Subcutaneous abdominal adipose tissue (tissue), 5 donors: Measurements from ENCODE around the gene FAM107B.

Source experiments
- H3K27ac ChIP-seq: one replicate; pipeline ENCODE4 v1.7.0; 2013; ENCODE audit warnings: low read depth, mild to moderate bottlenecking, inconsistent platforms, low read length, moderate library complexity
- H3K27me3 ChIP-seq, 5 donors: one replicate each; pipeline ENCODE4 v1.7.0; 2013; ENCODE audit warnings: low read length in 5 of 5, inconsistent platforms in 1 of 5; ENCODE audit not compliant: control insufficient read depth in 5 of 5, insufficient read depth in 4 of 5
- H3K36me3 ChIP-seq, 5 donors: one replicate each; pipeline ENCODE4 v1.7.0; 2013; ENCODE audit warnings: low read length in 5 of 5; ENCODE audit not compliant: control insufficient read depth in 5 of 5, insufficient read depth in 5 of 5
- H3K4me1 ChIP-seq, 5 donors: one replicate each; pipeline ENCODE4 v1.7.0; 2013; ENCODE audit warnings: low read length in 5 of 5, mild to moderate bottlenecking in 3 of 5, moderate library complexity in 1 of 5; ENCODE audit not compliant: control insufficient read depth in 5 of 5, insufficient read depth in 5 of 5
- H3K4me3 ChIP-seq, 5 donors: one replicate each; pipeline ENCODE4 v1.7.0; 2013; ENCODE audit warnings: low read length in 5 of 5, low read depth in 1 of 5
- H3K9ac ChIP-seq, 5 donors: one replicate each; pipeline ENCODE4 v1.7.0; 2013; ENCODE audit warnings: low read length in 5 of 5, mild to moderate bottlenecking in 4 of 5, moderate library complexity in 3 of 5
- H3K9me3 ChIP-seq, 5 donors: one replicate each; pipeline ENCODE4 v1.7.0; 2013; ENCODE audit warnings: low read length in 5 of 5; ENCODE audit not compliant: control insufficient read depth in 5 of 5
- donor health status: healthy.
- donor health status: healthy.
- donor health status: healthy.
- donor health status: healthy.
- donor health status: healthy.

FAM107B gene

DNA sequence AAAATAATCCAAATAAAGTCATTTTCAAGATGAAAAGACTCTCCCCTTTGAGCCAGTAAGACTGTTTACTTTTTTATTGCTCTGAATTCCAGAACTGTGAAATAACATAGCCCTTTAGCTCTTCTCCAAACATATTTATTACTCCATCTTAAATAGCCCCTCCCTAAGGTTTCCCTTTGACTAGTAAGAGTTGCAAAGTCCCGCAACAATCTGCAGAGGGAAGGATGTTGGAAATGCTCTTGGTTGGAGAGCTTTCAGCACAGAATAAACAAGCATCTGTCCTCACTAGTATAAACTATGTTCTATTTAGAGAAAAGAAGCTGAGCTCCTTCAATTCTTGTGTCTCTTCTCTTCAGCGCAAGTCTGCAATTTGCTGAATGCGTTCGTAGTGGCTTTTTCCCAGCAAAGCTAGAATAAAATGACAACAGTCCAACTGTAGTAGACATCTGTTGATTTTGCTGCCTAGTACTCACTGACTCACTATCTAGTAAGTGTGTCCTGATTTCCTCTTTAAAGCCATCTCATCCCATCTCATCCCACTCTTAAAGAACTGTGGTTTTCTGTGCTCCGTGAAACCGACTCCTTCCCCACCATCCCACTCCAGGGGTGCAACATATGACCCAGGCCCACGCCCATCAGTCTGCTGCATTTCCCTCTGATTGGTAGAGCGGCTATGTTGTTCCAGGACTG lies 104.0 kb downstream of the FAM107B start:
- no peaks in the 10 kb centered on the region for H3K36me3 ChIP-seq
- H3K4me3 ChIP-seq, result peak overlapping the region in 1 of 5 donors; percentile 45
- H3K4me1 ChIP-seq, result peaks cover 6 to 16% (median 13%) of the 10 kb centered on the region in 5 donors
- no peaks in the 10 kb centered on the region for H3K27me3 ChIP-seq
- peaks cover 0 to 5% (median 0%) of the 10 kb centered on the region in 5 donors for H3K9me3 ChIP-seq
- H3K27ac ChIP-seq, result peak overlapping the region; percentile 85
- no peak overlapping the region for H3K9ac ChIP-seq

DNA sequence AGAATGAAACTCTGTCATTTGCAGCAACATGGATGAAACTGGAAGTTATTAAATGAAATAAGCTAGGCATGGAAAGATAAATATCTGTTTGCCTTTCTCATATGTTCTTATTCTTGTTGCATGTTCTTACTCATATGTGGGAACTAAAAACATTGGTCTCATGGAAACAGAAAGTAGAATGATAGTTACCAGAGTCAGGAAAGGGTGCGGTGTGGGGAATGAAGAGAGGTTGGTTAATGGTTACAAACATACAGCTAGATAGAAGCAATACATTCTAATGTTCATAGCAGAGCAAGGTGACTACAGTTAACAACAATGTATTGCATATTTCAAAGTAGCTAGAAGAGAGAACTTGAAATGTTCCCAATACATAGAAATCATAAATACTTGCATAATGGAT lies 105.1 kb downstream of the FAM107B start:
- H3K27me3 ChIP-seq, result no peaks in the 10 kb centered on the region
- H3K27ac ChIP-seq, result peak overlapping the region; percentile 85
- H3K36me3 ChIP-seq, result no peaks in the 10 kb centered on the region
- peaks cover 6 to 16% (median 13%) of the 10 kb centered on the region in 5 donors for H3K4me1 ChIP-seq
- no peak overlapping the region for H3K4me3 ChIP-seq
- H3K9me3 ChIP-seq, result peaks cover 0 to 5% (median 0%) of the 10 kb centered on the region in 5 donors
- no peak overlapping the region for H3K9ac ChIP-seq

DNA sequence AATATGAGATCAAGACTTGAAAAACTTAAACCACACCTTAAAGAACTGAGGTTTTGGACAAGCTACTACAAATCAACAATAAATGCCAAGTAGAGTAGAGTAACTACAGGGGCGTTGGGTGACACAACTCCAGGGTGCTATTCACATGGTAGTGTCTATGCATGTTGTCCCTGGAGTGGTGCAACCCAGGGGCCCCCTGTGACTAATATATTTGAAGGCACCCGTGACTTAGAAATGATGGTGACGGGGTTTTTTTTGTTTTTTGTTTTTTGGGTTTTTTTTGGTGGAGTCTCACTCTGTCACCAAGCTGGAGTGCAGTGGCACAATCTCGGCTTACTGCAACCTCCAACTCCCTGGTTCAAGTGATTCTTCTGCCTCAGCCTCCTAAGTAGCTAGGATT lies 106.9 kb downstream of the FAM107B start:
- Histone ChIP-seq H3K9me3 (peaks cover 0 to 5% (median 0%) of the 10 kb centered on the region in 5 donors), H3K36me3 (no peaks in the 10 kb centered on the region), H3K27me3 (no peaks in the 10 kb centered on the region), H3K27ac (no peak overlapping the region), H3K4me3 (no peak overlapping the region), H3K9ac (no peak overlapping the region), H3K4me1 (peaks cover 6 to 14% (median 12%) of the 10 kb centered on the region in 5 donors)

DNA sequence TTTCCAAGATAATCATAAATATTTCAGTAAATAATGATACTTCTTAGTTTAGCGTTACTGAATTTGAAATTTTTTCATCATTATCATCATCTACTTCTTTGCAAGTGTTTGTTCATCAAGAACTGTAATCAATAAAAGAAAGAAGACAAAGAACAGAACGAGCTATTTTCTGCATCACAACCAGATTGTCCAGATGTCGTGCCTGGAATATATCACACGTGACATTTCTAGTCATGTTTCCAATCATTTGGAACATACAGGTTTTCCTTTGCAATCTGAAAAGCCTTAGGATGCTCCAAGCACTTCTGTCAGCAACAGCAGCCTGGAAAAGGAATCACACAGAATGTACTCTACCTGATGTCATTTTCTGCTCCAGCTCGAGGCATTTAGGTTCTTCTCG lies 107.4 kb downstream of the FAM107B start:
- Histone ChIP-seq H3K27ac (no peak overlapping the region), H3K9me3 (peaks cover 0 to 5% (median 0%) of the 10 kb centered on the region in 5 donors)

DNA sequence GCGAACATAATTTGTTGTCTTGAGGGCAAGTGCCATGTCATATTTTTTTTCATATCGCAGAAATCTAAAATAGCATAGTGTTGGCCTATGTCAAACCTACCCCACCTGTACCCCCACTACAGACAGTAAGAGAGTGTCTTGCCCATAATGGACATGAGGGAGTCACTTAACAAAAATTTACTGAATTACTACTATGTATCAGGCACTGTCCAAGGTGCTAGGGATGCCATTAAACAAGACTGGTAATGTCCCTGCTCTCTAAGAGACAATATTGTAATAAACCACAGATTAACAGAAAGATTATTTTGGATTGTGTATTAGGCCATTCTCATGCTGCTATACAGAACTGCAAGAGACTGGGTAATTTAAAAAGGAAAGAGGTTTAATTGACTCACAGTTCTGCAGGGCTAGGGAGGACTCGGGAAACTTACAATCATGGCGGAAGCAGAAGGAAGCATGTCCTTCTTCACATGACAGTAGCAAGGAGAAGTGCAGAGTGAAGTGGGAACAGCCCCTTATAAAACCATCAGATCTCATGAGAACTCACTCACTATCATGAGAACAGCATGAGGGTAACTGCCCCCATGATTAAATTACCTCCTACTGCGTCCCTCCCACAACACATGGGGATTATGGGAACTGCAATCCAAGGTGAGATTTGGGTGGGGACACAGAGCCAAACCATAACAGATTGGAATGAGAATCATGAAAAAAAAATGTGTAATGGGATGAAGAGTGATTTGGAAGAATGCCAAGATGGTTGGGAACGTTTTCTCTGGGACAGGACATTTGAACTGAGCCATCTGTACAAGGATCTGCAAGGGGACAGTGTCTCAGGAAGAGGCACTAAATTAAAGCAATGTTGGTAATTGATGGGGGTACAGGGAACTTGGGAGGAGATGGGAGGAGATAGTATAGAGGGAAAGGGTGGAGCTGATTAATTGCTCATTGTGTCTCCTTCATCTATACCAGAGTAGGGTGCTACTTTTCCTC lies 108.5 kb downstream of the FAM107B start:
- Histone ChIP-seq H3K4me1 (peaks cover 3 to 10% (median 8%) of the 10 kb centered on the region in 5 donors), H3K36me3 (no peaks in the 10 kb centered on the region), H3K27ac (no peak overlapping the region), H3K27me3 (no peaks in the 10 kb centered on the region), H3K9me3 (peaks cover 0 to 5% (median 0%) of the 10 kb centered on the region in 5 donors), H3K4me3 (no peak overlapping the region), H3K9ac (no peak overlapping the region)

More for the DNA sequence above, 107.4 kb downstream of the FAM107B start:
- no peak overlapping the region for H3K9ac ChIP-seq
- no peak overlapping the region for H3K4me3 ChIP-seq
- H3K36me3 ChIP-seq, result no peaks in the 10 kb centered on the region
- peaks cover 6 to 14% (median 12%) of the 10 kb centered on the region in 5 donors for H3K4me1 ChIP-seq
- H3K27me3 ChIP-seq, result no peaks in the 10 kb centered on the region

DNA sequence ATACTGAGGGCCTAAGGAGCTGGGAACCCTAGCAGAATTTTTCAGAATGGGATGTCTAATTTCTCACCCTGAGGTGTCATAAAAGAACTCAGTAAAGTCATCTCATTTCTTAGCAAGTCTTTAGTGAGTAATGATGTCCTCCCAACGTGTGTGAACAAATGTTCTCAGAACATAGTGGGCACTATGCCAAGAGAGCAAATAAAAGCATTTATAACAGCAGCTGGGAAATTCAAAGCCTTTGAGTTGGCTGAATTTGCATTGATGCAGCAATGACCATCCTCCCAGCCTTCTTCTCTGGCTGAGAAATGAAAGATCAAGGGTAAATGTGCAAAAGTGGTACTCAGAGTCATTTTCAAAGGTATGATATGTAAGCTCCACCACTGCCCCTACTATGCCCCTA lies 109.4 kb downstream of the FAM107B start:
- Histone ChIP-seq H3K9ac (no peak overlapping the region), H3K36me3 (no peaks in the 10 kb centered on the region), H3K27me3 (no peaks in the 10 kb centered on the region), H3K4me3 (no peak overlapping the region), H3K27ac (no peak overlapping the region), H3K9me3 (peaks cover 0 to 5% (median 0%) of the 10 kb centered on the region in 5 donors), H3K4me1 (peaks cover 0 to 3% (median 1%) of the 10 kb centered on the region in 5 donors)

DNA sequence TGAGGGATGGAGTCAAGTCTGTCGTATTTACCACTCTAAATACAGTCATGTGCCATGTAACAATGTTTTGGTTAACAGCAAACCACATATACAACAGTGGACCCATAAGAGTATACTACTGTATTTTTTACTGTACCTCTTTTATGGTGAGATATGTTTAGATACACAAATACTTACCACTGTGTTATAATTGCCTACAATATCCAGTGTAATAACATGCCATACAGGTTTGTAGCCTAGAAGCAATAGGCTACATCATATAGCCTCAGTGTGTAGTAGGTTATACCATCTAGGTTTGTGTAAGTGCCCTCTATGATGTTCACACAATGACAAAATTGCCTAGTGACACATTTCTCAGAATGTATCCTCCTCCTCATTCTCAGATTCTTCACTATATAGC lies 110.4 kb downstream of the FAM107B start:
- no peaks in the 10 kb centered on the region for H3K36me3 ChIP-seq
- H3K27ac ChIP-seq, result no peak overlapping the region
- H3K27me3 ChIP-seq, result no peaks in the 10 kb centered on the region
- H3K9me3 ChIP-seq, result peaks cover 0 to 5% (median 0%) of the 10 kb centered on the region in 5 donors
- peaks cover 0 to 2% (median 0%) of the 10 kb centered on the region in 5 donors for H3K4me1 ChIP-seq
- H3K9ac ChIP-seq, result no peak overlapping the region
- no peak overlapping the region for H3K4me3 ChIP-seq

DNA sequence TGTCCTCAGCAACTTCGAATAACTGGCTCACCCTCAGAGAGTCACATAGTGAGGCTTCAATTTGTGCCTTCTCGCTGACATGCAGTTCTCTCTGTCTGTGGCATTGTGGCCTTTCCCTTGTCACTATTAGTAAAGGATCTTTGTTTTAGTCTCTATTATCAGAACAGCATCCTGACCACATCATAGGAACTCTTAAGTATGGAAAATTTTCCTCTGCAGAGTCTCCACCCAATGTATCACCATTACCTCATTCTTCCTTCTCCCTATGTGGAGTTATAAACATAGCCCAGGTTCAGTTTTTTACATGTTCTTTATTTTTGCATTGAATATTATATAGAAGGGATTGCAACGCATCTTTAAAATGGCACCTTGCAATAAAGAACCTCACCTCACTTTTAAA lies 112.9 kb downstream of the FAM107B start:
- no peak overlapping the region for H3K9ac ChIP-seq
- H3K9me3 ChIP-seq, result peaks cover 0 to 5% (median 0%) of the 10 kb centered on the region in 5 donors
- no peaks in the 10 kb centered on the region for H3K36me3 ChIP-seq
- H3K4me1 ChIP-seq, result peaks cover 0 to 12% (median 4%) of the 10 kb centered on the region in 5 donors
- H3K27ac ChIP-seq, result no peak overlapping the region
- H3K4me3 ChIP-seq, result no peak overlapping the region
- no peaks in the 10 kb centered on the region for H3K27me3 ChIP-seq

DNA sequence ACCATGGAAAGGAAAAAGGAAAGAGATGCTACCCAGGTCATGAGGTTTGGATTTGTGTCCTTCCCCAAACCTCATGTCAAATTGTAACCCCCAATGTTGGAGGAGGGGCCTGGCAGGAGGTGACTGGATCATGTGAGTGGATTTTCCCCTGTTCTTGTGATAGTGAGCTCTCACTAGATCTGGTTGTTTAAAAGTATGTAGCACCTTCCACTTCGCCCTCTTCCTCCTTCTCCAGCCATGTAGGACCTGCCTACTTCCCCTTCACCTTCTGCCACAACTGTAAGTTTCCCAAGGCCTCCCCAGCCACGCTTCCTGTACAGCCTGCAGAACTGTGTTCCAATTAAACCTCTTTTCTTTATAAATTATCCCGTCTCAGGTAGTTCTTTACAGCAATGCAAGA lies 113.9 kb downstream of the FAM107B start:
- H3K27me3 ChIP-seq, result no peaks in the 10 kb centered on the region
- no peak overlapping the region for H3K27ac ChIP-seq
- no peak overlapping the region for H3K9ac ChIP-seq
- no peaks in the 10 kb centered on the region for H3K9me3 ChIP-seq
- peaks cover 0 to 12% (median 6%) of the 10 kb centered on the region in 5 donors for H3K4me1 ChIP-seq
- no peaks in the 10 kb centered on the region for H3K36me3 ChIP-seq
- H3K4me3 ChIP-seq, result no peak overlapping the region
